GM23248 (cell line): ENCODE results near the gene GPATCH4. TPM values are rescaled to one million over a fixed set of nuclear protein-coding genes. Genes with fewer than 3 reads are reported as not detected.

ENCODE experiments used
- DNase-seq: peaks from one replicate; pipeline ENCODE4 v3.0.0-alpha.2; 2015
- H2AFZ ChIP-seq: fragments of 200-600 bp; sonication (generic); 2 replicates; pipeline ENCODE4 v1.6.1; 2016; ENCODE audit warnings: antibody characterized with exemption
- H3F3A ChIP-seq: fragments of 200-600 bp; sonication (generic); 2 replicates; pipeline ENCODE4 v1.6.1; 2016; ENCODE audit warnings: mild to moderate bottlenecking, antibody characterized with exemption, mixed run types; ENCODE audit not compliant: insufficient read depth
- H3K27ac ChIP-seq: fragments of 200-600 bp; sonication (generic); 2 replicates; pipeline ENCODE4 v1.5.1; 2016; ENCODE audit warnings: mild to moderate bottlenecking
- H3K27me3 ChIP-seq: fragments of 200-600 bp; sonication (generic); replicated peaks from 2 replicates; pipeline ENCODE4 v1.6.1; 2016; ENCODE audit warnings: mild to moderate bottlenecking; ENCODE audit not compliant: insufficient read depth
- H3K36me3 ChIP-seq: fragments of 200-600 bp; sonication (generic); 2 replicates; pipeline ENCODE4 v1.6.1; 2016; ENCODE audit warnings: low read depth, mild to moderate bottlenecking
- H3K4me1 ChIP-seq: fragments of 200-600 bp; sonication (generic); 2 replicates; pipeline ENCODE4 v1.6.1; 2016; ENCODE audit warnings: mild to moderate bottlenecking; ENCODE audit not compliant: insufficient read depth
- H3K4me2 ChIP-seq: fragments of 200-600 bp; sonication (generic); one replicate; pipeline ENCODE4 v1.6.1; 2016; ENCODE audit warnings: mild to moderate bottlenecking; ENCODE audit not compliant: unreplicated experiment
- H3K4me3 ChIP-seq: fragments of 200-600 bp; sonication (generic); 2 replicates; pipeline ENCODE4 v1.5.1; 2016; ENCODE audit warnings: mild to moderate bottlenecking
- H3K79me2 ChIP-seq: fragments of 200-600 bp; sonication (generic); 2 replicates; pipeline ENCODE4 v1.6.1; 2016; ENCODE audit warnings: mild to moderate bottlenecking; ENCODE audit not compliant: insufficient read depth
- H3K9ac ChIP-seq: fragments of 200-600 bp; sonication (generic); 2 replicates; pipeline ENCODE4 v1.6.1; 2016; ENCODE audit warnings: mild to moderate bottlenecking
- H3K9me2 ChIP-seq: fragments of 200-600 bp; sonication (generic); 2 replicates; pipeline ENCODE4 v1.6.1; 2016; ENCODE audit warnings: mixed run types, mild to moderate bottlenecking, moderate library complexity; ENCODE audit not compliant: insufficient read depth
- H3K9me3 ChIP-seq: fragments of 200-600 bp; sonication (generic); one replicate; pipeline ENCODE4 v1.6.1; 2017; ENCODE audit warnings: low read depth
- H4K20me1 ChIP-seq: fragments of 200-600 bp; sonication (generic); 2 replicates; pipeline ENCODE4 v1.6.0; 2016; ENCODE audit not compliant: insufficient read depth
- EZH2 ChIP-seq: fragments of 200-600 bp; sonication (generic); IDR thresholded peaks from 2 replicates; pipeline ENCODE4 v1.6.1; 2018; ENCODE audit warnings: antibody characterized with exemption, mild to moderate bottlenecking; ENCODE audit not compliant: insufficient read depth, poor library complexity, severe bottlenecking
- EZH2phosphoT487 ChIP-seq: fragments of 200-600 bp; sonication (generic); IDR thresholded peaks from 2 replicates; pipeline ENCODE4 v1.6.1; 2018; ENCODE audit warnings: antibody characterized with exemption, moderate library complexity, mild to moderate bottlenecking, low read depth; ENCODE audit not compliant: insufficient read depth
- WGBS, 2 experiments: methylation state at CpG; one replicate each; pipeline ENCODE4 v1.1.6; 2015 to 2017; ENCODE audit warnings: low lambda C conversion rate in 2 of 2, low coverage in 1 of 2; ENCODE audit errors: missing lambda C conversion rate in 2 of 2; 5-methylcytosine and 5-hydroxymethylcytosine counted together
- in situ Hi-C: fragments of 300-500 bp; cut with MboI; formaldehyde crosslinking; loops from 2 replicates; pipeline ENCODE4 v1.15.0; 2020
- polyA plus RNA-seq: library from polyadenylated mRNA; unstranded; fragments of >200 nt; fragmentation: Nextera tagmentation; extraction: Ambion mirVana; gene quantifications from 2 replicates; pipeline ENCODE4 v1.2.1, GENCODE V29; 2016
- total RNA-seq: library from RNA; depleted of rRNA; stranded (reverse); fragments of >200 nt; shearing (Covaris generic); gene quantifications from 2 replicates; pipeline ENCODE4 v1.2.3, GENCODE V29; 2014

Gene GPATCH4
- total and polyA plus RNA-seq, 2 experiments from 2014 or later: 12.5 to 46.6 TPM

GRCh38 chr1:156598125-156598524, 3.2 kb downstream of the GPATCH4 start:
- TF ChIP-seq EZH2 (no peak), EZH2phosphoT487 (no peak)
- Histone ChIP-seq H3K9me3 (no peaks in the 10 kb centered on the region), H3K9ac (no peak overlapping the region), H3K27ac (no peak overlapping the region), H4K20me1 (no peaks in the 10 kb centered on the region), H2AFZ (no peak overlapping the region), H3K4me3 (no peak overlapping the region), H3K9me2 (no peaks in the 10 kb centered on the region), H3K27me3 (no peaks in the 10 kb centered on the region), H3F3A (peaks cover 12% of the 10 kb centered on the region; the same call in 1 of the 2 replicates), H3K4me1 (peaks cover 17% of the 10 kb centered on the region), H3K36me3 (no peaks in the 10 kb centered on the region; the same call in 1 of the 2 replicates), H3K4me2 (no peak overlapping the region), H3K79me2 (peaks cover 30% of the 10 kb centered on the region)
- WGBS, 2 experiments: 76 to 94% methylated on average over 3 to 5 of the region's 5 CpGs
- DNase-seq: no peak
- in situ Hi-C loops: no loop called here

GRCh38 chr1:156596426-156596825, 4.9 kb downstream of the GPATCH4 start:
- H3K9me3 ChIP-seq: no peaks in the 10 kb centered on the region
- peaks cover 19% of the 10 kb centered on the region; the same call in 1 of the 2 replicates for H3F3A ChIP-seq
- no peaks in the 10 kb centered on the region for H3K27me3 ChIP-seq
- H4K20me1 ChIP-seq: no peaks in the 10 kb centered on the region
- in situ Hi-C loops: no loop called here
- no peak overlapping the region for H3K27ac ChIP-seq
- peaks cover 8% of the 10 kb centered on the region; the same call in 1 of the 2 replicates for H3K4me1 ChIP-seq
- no peaks in the 10 kb centered on the region for H3K9me2 ChIP-seq
- H3K4me3 ChIP-seq: no peak overlapping the region
- H3K79me2 ChIP-seq: peaks cover 36% of the 10 kb centered on the region
- no peak overlapping the region for H2AFZ ChIP-seq
- DNase-seq: no peak
- H3K36me3 ChIP-seq: no peaks in the 10 kb centered on the region; the same call in 1 of the 2 replicates
- no peak overlapping the region for H3K4me2 ChIP-seq
- no peak overlapping the region for H3K9ac ChIP-seq
- WGBS, 2 experiments: 98 to 100% methylated on average over 3 of the region's 3 CpGs
- TF ChIP-seq EZH2 (no peak), EZH2phosphoT487 (no peak)

DNA sequence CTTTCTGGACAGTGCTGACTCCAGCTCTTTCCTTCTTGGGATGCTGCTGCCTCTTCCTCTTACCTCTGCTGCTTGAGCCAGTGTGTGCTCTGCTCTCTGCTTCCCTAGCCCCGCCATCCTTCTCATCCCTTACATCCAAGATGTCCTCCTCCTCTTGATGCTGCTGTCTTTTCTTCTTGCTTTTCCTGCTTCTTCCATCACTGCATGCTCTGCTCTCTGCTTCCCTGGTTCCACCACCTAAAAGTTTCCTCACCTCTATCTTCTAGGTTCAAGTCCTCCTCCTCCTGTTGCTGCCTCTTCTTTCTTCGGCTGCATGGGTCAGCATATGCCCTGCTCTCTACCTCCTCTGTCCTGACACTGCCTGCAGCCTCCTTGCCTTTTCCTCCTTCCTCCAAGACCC, 6.3 kb downstream of the GPATCH4 start:
- Histone ChIP-seq H3K4me1 (peaks cover 6% of the 10 kb centered on the region; the same call in 1 of the 2 replicates), H3K9me2 (no peaks in the 10 kb centered on the region), H3F3A (peaks cover 19% of the 10 kb centered on the region; the same call in 1 of the 2 replicates), H3K4me3 (no peak overlapping the region), H3K79me2 (peaks cover 24% of the 10 kb centered on the region), H3K9me3 (no peaks in the 10 kb centered on the region), H2AFZ (no peak overlapping the region), H4K20me1 (no peaks in the 10 kb centered on the region), H3K9ac (no peak overlapping the region), H3K27ac (no peak overlapping the region), H3K36me3 (no peaks in the 10 kb centered on the region; the same call in 1 of the 2 replicates), H3K27me3 (no peaks in the 10 kb centered on the region), H3K4me2 (no peak overlapping the region)
- no peak for DNase-seq
- in situ Hi-C loops: no loop called here
- TF ChIP-seq EZH2phosphoT487 (no peak), EZH2 (no peak)
- 93 to 97% methylated on average over 2 of the region's 2 CpGs for WGBS, 2 experiments

GRCh38 chr1:156594190-156594589, 7.1 kb downstream of the GPATCH4 start:
- Histone ChIP-seq H3K4me3 (no peak overlapping the region), H2AFZ (no peak overlapping the region), H3K9ac (no peak overlapping the region), H3K9me3 (no peaks in the 10 kb centered on the region), H3K9me2 (no peaks in the 10 kb centered on the region), H3K4me2 (no peak overlapping the region), H3K79me2 (peaks cover 16% of the 10 kb centered on the region), H3K4me1 (peaks cover 5% of the 10 kb centered on the region; the same call in 1 of the 2 replicates), H4K20me1 (no peaks in the 10 kb centered on the region), H3K27ac (no peak overlapping the region), H3F3A (peaks cover 19% of the 10 kb centered on the region; the same call in 1 of the 2 replicates), H3K27me3 (no peaks in the 10 kb centered on the region), H3K36me3 (no peaks in the 10 kb centered on the region; the same call in 1 of the 2 replicates)
- 69 to 72% methylated on average over 3 of the region's 3 CpGs for WGBS, 2 experiments
- no peak for DNase-seq
- in situ Hi-C loops: no loop called here
- TF ChIP-seq EZH2phosphoT487 (no peak), EZH2 (no peak)
